DMS53 treated with DMSO at 0.1 percent for 48 hours (cell line): ENCODE results near the gene DNAI7.

Experiments
- DNase-seq: peaks from one replicate; lab custom pipeline; 2025; ENCODE audit not compliant: unreplicated experiment; lab: John Stamatoyannopoulos, UW

DNAI7 gene

GRCh38 chr12:25184132-25184531, 10.8 kb downstream of the DNAI7 start:
- DNase-seq, result no peak

DNA sequence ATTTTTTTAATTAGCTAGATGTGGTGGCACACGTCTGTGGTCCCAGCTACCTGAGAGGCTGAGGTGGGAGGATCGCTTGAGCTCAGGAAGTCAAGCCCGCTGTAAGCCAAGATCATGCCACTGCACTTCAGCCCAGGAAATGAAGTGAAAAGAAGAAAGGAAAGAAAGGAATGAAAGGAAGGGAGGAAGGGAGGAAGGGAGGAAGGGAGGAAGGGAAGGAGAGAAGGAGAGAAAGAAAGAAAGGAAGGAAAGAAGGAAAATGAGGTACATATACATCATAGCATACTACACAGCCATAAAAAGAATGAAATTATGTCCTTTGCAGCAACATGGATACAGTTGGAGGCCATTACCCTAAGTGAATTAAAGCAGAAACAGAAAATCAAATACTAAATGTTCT, 12.2 kb downstream of the DNAI7 start:
- DNase-seq, result no peak

DNA sequence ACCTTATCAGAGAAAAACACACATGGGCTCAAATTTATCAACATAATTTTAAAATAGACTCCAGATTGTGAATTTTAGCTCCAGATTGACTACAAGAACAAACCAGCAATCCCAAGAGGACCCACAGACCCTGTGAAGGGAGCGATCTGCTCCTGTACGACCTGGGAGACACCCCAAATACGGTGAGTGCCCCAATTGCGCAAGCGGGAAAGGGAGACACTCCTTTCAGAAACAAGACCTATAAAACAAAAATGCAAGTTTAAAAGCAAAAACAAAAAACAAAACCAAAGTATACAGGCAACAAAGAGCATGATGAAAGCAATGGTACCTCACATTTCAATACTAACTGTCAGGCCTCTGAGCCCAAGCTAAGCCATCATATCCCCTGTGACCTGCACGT, 32.1 kb downstream of the DNAI7 start:
- no peak for DNase-seq

DNA sequence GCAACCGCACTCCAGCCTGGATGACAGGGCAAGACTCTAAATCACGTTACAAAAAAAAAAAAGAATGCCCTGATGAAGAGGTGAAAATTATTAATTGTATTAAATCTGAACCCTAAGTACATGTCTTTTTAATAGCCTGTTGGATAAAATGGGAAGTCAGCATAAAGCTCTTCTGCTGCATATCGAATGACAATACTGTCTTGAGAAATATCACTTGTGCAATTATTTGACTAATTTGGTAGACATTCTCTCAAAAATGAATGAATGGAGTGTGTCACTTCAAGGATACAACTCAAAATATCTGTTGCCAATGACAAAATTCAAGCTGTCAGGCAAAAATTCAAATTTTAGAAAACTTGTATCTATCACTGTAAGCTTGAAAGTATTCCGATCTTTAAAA, 38.9 kb downstream of the DNAI7 start:
- DNase-seq, result no peak

- DNase-seq, result peak; percentile 100
These were observed 39.9 kb downstream of the DNAI7 start for GRCh38 chr12:25155022-25155576.

DNA sequence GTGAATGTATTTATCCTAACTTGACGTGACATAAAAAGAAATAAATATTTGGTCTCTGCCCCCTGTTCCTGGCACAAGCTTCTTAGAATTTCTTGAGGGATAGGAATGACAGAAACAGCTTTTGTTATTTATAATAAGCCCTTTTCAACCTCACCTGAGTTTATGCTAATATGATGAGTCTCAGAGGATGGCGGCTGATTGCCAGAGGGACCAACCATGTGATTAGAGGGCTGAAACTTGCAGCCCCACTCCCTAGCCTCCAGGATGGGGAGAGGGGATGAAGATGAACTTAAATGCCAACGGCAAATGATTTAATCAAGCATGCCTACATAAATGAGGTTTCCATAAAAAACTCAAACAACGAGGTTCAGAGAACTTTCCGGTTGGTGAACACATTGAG, 42.9 kb downstream of the DNAI7 start:
- DNase-seq, result no peak

DNA sequence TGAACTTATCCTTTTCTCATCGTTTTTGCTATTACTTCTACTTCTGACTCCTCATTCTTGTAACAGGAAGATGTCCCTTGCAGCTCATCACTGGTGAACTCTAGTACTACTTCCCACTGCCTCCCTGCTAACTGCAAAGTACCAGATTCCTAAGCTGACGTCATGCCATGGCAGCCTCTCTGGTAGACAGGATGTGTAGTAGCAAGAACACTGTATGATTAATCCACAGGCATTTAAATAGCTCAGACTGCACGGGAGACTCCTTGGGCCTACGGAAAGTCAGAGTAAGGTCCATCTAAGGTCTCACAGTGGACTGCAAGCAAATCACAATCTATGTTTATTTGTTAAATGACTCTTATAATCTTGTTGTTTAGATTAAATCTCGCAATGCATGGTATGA, 43.5 kb downstream of the DNAI7 start:
- peak; percentile 97 for DNase-seq

DNA sequence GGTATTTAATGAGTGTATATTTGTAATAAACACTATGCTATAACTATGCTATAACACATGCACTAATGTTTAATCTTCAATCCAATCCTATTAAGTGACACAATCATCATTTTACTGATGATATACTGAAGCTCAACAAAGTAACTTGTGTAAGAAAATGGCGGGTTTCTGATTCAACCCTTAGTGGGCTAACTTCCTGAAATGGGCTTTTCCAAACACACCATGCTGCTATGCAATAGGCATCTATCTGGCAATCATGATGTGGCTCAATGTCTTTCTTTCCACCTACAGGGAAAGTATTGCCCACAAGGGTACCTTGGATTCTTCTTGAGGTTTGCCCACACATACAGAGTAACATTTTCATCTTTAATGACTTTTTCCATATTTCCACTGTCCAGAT, 48.3 kb downstream of the DNAI7 start:
- no peak for DNase-seq

- DNase-seq, result no peak
These were observed 59.3 kb downstream of the DNAI7 start for GRCh38 chr12:25135531-25136154.

GRCh38 chr12:25131270-25131669, 63.7 kb downstream of the DNAI7 start:
- DNase-seq, result no peak

DNA sequence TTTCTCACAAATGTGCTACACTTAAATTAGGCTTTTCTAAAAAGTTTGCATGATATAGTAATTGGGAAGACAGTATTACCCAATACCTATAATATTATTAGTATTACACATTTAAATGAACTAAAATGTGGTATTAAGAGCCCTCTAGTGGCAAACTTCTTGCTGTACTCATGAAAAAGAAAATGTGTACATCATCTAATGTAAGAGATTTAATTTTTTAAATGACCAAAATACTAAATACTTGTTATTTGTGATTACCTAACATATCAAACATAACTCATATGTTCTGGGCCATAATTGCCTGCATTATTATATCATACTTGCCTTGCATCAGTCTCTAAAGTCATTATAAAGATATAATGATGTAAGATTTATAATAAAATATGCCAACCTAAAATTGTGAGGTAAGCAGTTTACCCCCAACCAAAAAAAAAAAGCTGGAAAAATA, 64.2 kb downstream of the DNAI7 start:
- peak; percentile 100 for DNase-seq

- DNase-seq, result no peak
These were observed 68.2 kb downstream of the DNAI7 start for GRCh38 chr12:25126746-25127145.

DNA sequence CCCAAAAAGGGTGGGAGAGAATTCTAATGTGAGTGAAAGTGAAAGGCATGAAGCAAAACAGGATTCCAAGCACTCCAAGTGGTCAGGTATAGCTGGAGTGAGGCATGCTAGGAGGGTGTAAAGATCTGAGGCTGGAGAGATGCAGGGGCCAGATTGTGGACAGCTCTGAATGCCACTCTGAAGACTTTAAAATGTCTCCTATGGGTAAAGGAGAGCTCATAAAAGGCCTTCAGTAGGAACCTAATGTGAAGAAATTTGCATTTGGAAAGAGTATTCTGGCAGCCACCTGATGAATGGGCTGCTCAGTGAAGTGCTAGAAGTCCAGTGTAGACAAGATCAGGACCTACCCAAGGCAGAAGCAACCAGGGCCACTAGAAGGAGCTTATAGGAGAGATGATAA, 68.9 kb downstream of the DNAI7 start:
- no peak for DNase-seq

GRCh38 chr12:25124493-25124892, 70.5 kb downstream of the DNAI7 start:
- no peak for DNase-seq

DNA sequence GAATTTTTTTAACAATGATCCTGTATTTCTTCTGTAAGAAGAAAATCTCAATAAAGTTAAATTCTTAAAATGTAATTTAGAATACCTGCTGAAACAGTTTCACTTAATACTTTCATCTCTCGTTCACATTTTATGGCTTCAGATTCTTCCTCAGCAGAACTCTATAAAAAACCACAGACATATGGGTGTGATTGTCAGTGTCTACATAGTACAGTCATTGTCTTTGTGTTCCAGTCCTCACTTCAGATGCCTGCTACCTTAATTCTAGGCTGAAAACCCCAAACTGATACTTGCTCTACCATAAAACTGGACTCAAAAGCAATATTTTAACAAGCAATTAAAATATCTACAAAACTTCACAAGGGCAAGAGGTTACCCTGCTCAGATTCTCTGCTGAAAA, 71.8 kb downstream of the DNAI7 start:
- no peak for DNase-seq

DNA sequence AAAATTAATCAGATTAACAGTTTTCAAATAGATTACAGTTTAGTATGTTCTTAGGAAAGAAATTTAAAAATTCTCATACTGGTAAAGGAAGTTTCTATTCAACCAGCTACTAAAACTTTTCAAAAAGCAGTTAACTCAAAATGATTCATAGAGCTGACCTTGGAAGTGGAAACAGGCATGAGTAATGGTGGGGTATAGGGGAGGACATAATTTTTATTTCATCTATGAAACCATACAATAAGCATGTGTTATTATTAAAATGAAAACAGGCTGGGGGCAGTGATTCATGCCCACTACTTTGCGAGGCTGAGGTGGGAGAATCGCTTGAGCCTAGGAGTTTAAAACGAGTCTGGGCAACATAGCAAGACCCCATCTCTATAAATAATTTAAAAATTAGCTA, 73.0 kb downstream of the DNAI7 start:
- no peak for DNase-seq

DNA sequence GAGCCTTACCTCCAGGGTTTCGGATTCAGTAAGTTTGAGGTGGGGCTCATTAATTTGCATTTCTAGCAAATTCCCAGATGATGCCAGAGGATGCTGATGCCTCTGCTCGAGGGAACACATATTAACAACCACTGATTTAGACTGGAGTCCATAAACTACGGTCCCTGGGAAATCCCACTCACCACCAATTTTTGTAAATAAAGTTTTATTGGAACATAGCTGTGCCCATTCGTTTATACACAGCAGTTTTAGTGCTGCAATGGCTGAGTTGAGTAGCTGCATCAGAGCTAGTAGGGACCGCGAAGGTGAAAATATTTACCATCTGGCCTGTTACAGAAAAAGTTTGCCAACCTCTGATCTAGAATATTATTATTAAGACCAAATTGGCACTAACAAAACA, 73.8 kb downstream of the DNAI7 start:
- DNase-seq, result no peak

DNA sequence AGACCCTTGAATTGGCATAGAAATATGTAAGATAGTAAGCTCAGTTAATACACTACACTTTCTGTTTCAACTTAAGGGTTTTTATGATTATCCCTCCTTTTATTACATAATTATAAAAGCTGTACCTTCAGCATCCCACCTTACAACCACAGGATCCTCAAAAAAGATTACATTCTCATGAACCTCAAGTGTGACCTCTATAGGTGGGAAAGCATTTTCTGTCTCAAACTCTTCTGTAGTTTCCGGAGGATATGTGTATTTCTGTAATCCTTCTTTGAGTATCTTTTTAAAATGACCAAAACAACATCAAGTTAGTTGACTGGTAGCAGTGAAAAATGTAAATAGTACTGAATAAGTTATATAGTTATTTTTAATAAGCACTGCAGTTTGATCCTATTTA, 75.9 kb downstream of the DNAI7 start:
- DNase-seq, result no peak

DNA sequence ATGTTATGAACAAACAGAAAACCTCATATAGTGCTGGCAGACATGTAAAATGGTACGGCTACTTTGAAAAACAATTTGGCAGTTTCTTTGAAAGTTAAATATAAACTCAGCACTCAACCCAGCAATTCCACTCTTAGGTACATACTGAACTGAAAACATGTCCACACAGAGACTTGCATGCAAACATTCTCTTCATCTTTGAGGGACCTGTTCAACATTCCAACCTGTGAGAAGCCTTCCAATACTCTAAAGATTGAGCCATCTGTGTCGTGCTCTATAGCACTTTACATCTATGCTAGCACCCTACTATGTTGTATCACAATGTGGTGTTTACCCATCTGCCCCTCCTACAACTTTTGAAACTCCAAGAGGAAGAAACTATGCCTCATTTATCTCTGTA, 79.3 kb downstream of the DNAI7 start:
- no peak for DNase-seq

GRCh38 chr12:25113651-25114050, 81.3 kb downstream of the DNAI7 start:
- DNase-seq, result no peak

DNA sequence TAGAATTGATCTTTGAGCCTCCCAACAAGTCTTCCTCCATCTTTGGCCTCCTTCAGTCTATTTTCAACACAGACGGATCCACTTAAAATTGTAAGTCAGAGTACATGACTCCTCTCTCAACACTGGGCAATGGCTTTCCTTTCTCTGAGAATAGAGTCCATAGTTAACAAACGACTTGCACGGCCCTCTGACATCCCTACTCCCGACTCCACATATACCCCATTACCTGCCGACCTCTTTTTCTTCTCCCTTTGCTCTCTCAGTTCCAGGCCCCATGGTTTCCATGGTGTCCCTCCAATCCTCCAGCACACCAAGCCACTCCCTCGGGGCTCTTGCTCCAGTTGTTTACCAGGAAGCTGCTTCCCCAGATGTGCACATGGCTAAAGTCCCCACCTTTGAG, 84.7 kb downstream of the DNAI7 start:
- DNase-seq, result no peak

GRCh38 chr12:25107920-25108319, 87.0 kb downstream of the DNAI7 start:
- no peak for DNase-seq

DNA sequence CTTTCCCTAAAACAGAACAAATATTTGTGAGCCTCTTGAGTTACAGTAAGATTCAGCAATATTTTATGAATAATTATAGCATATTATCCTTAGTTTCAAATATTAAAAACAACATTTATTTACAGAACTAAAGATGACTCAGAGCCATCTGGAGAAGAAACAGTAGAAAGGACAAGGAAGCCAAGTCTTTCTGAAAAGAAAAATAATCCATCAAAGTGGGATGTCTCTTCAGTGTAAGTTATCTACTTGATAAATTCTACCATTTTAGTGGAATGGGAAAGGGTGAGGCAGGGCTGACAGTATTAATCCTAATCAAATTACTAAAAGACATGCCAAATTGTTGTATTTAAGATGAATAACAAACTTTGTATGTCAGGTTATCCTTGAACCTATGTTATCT, 88.1 kb downstream of the DNAI7 start:
- DNase-seq, result no peak
